Activated naive CD4-positive, alpha-beta T cell treated with anti-CD3 and anti-CD28 coated beads, Interleukin-2, amount 10 ng/mL, durations not matched to agents 5 hours and 36 hours (primary cell): ENCODE results near the gene OSBP. TPM values are rescaled to one million over a fixed set of nuclear protein-coding genes. Genes with fewer than 3 reads are reported as not detected.

Experiments
- microRNA-seq: library from miRNA; unstranded; fragments of <30 nt; microRNA quantifications from one replicate; pipeline ENCODE4 v1.2.0, GENCODE V29; 2022; ENCODE audit warnings: borderline microRNAs expressed, borderline replicate concordance
- total RNA-seq, 2 experiments: library from RNA; stranded (reverse); gene quantifications; one replicate each; pipeline ENCODE4 v1.2.3, GENCODE V29; 2021

The OSBP gene, protein sequence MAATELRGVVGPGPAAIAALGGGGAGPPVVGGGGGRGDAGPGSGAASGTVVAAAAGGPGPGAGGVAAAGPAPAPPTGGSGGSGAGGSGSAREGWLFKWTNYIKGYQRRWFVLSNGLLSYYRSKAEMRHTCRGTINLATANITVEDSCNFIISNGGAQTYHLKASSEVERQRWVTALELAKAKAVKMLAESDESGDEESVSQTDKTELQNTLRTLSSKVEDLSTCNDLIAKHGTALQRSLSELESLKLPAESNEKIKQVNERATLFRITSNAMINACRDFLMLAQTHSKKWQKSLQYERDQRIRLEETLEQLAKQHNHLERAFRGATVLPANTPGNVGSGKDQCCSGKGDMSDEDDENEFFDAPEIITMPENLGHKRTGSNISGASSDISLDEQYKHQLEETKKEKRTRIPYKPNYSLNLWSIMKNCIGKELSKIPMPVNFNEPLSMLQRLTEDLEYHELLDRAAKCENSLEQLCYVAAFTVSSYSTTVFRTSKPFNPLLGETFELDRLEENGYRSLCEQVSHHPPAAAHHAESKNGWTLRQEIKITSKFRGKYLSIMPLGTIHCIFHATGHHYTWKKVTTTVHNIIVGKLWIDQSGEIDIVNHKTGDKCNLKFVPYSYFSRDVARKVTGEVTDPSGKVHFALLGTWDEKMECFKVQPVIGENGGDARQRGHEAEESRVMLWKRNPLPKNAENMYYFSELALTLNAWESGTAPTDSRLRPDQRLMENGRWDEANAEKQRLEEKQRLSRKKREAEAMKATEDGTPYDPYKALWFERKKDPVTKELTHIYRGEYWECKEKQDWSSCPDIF
- 10 to 100 TPM; 38.6 to 41.1 TPM for total RNA-seq

GRCh38 chr11:59615637-59616395 lies at the start of gene OSBP:
TSS of gene OSBP (minus strand) at chr11:59615774. CDS start at chr11:59615664, 110 bp downstream.

Small RNA genes within 50 kb of the gene (microRNA-seq; reads per million reads assigned to microRNA genes)
- not detected for gene MIR3162

Other genes starting within 250 kb of the OSBP start
- not detected for gene OR5A2, start 189.4 kb downstream of the OSBP start, total RNA-seq
- gene OR5A1, start 179.3 kb downstream of the OSBP start, total RNA-seq = not detected
- gene OR4D6, start 158.8 kb downstream of the OSBP start, total RNA-seq = not detected
- not detected for gene OR4D10, start 142.5 kb downstream of the OSBP start, total RNA-seq
- not detected for gene OR4D11, start 112.2 kb downstream of the OSBP start, total RNA-seq
- gene OR4D9, start 104.2 kb downstream of the OSBP start, total RNA-seq = not detected
- 10 to 100 TPM; 43.4 to 44.8 TPM for gene PATL1, start 53.3 kb upstream of the OSBP start, total RNA-seq
- not detected for gene OR10V1, start 98.1 kb upstream of the OSBP start, total RNA-seq
- 10 to 100 TPM; 39.3 to 40.2 TPM for gene STX3, start 139.6 kb upstream of the OSBP start, total RNA-seq
- 10 to 100 TPM; 60.9 to 65.9 TPM for gene MRPL16, start 195.0 kb upstream of the OSBP start, total RNA-seq
- gene CBLIF, start 229.7 kb upstream of the OSBP start, total RNA-seq = not detected